HG03521 (cell line): Measurements from ENCODE around the gene SLC35F4.
"Not testable (repeated sequence)": the region's sequence is repeated elsewhere in the genome, so short reads cannot be mapped to it uniquely, and the experiment has no call there.

Experiments used
- ATAC-seq: cut with Tn5 transposase; IDR thresholded peaks from one replicate; pipeline ENCODE4 v1.9.1; 2021; ENCODE audit warnings: mild to moderate bottlenecking, moderate library complexity; ENCODE audit not compliant: unreplicated experiment

The SLC35F4 gene

DNA sequence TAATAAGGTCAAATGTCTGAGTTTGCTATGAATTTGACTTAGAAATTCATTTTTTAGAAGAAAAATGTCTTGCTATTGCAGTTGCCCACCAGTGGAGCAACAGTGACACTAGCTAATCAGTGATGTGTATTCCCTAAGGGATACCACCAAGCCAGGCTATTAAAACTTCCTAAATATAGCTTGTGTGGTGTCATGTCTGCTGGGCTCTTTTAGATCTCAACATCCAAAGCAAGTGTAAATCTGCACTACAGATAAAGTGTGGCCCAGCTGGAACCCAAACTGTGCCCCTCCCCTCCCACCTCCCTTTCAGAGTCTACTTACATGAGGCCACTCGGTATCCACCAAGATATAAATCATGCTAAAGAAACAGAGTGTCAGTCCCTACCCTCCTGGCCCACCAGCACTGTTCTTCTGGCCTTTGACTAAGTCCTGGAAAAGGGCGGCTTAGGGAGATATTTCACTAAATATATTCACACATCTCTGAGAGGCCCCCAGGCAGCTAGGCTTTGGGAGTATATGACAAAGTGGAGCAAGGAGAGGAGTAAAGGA is 53.8 kb downstream of the SLC35F4 start:
- ATAC-seq, result no peak

DNA sequence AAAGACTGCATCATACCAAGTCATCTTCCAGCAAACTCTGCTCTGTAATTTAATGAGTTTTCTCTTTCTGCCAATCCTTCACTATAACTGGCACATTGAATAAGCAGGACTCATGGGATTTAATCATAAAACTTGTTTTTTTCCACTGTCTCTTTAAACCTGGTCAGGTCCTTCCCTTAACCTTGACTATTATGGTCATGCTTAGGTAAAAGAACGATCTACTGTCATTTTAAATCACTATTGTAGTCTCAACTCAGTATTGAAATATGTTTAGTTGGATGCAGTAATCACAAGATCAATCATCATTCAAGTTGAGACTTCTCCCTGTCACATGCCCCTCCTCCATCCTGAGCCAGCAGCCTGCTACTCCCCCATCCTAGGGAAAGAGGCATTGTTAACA is 56.1 kb downstream of the SLC35F4 start:
- no peak for ATAC-seq

DNA sequence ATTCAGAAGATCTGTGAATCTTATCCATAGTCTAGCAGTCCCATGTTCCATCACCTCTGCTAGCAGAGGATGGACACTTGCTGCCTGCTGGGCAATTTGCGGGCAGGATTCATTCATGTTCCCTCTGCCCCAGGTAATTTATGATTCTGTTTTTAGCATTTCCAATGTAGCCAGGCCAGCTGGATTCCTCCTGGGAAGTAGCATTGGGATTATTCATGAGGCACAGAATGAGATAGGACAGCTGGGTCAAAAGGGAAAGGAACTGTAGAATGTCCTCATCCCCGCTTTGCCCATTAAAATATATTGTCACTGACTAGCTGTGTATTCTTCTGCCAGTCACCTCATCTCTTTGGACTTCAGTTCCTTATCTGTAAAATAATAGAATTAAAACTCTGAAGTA is 68.7 kb downstream of the SLC35F4 start:
- no peak for ATAC-seq

DNA sequence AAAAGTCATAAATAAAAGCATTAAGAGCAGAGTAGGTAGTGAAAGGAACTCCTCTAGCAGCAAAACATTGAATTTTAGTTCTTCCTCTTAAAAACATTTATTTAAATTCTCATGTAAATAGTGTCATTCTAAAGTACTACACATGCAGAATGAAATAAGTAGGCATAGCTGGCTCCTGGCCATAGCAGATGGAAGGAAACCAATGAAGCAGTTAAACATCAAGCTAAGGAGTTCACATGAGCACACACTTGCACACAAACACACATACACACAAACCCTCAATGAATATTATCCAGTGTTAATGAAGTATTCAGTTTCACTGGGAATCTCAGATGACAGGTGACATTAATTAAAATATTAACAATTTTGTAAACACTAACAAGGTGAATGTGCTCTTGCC is 69.3 kb downstream of the SLC35F4 start:
- no peak for ATAC-seq

DNA sequence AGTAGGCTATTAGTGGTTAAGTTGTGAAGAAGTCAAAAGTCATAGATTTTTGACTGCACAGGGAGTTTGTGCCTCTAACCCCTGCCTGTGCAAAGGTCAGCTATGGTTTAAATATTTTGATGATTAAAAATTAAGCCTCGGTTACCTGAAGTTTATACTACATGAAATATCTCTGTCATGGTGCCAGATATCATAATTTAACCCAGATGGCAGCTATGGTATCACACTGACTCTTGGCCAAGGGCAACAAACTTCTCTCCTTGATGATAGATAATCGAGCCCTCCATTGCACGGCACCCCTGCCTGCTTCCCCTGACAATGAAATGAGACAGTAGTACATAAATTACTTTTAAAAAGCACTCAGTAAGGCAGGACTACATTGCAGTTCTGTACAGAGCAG is 80.8 kb downstream of the SLC35F4 start:
- no peak for ATAC-seq

DNA sequence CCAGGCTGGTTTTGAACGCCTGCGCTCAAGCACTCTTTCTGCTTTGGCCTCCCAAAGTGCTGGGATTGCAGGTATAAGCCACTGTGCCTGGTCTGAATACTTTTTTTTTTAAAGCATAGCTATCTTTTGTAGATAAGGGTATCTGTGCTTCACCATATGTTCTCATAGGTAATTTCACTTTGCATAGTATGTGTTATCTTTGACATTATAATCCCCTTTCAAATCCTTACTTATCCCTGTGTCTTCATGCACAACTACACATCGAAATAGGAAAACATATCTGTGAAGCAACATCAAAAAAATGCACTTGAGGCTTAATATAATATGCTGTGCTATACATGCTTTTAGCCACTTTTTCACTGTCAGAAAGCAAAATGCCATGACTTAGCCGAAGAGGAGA is 94.1 kb downstream of the SLC35F4 start:
- no peak for ATAC-seq

DNA sequence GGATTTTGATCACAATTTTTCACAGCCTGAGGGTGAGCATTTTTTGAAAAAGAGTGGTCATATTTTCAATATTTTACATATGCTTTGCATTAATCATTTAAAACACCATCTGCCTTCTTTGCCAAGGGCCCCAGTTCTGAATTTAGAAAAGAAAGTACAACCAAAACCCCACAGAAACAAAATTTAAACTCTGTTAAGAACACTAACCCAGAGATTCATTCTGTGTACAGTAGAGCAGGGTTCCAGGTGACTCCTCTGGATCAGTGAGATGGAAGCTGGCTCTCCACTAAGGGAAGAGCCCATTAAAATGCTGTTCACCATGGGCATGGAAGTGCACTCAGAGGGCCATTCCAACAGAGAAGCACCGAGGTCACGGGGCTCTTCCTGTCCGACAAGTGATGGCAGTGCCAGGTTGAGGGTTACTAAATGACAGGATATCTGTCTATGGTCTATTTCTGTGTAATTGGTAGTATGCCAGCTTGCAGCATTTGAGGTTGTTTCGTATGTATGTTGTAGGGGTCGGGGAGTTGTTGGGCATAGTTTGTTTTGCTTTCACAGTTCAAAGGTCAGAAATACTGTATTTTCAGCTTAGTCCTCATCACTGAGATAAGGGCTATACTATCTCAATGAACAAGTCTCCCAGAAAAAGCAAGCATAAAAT is 95.9 kb downstream of the SLC35F4 start:
- ATAC-seq, result no peak

DNA sequence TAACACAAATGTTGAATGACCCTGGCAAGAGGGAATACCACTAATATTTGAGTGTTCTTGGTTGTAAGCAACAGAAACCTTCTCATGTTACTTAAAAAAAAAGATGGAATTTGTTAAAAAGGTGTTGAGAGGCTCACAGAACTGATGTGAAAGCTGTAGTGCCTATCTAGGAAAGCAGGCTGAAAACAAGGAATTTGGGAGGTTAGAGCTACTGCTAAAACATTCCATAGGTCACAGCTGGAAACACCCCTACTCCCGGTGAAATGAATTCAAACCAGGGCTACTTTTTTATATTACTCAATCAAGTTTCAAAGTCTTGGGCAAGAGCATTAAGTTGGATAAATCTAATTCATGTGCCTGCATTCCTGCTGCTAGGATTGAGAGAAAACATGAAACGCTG is 104.1 kb downstream of the SLC35F4 start:
- ATAC-seq, result no peak

DNA sequence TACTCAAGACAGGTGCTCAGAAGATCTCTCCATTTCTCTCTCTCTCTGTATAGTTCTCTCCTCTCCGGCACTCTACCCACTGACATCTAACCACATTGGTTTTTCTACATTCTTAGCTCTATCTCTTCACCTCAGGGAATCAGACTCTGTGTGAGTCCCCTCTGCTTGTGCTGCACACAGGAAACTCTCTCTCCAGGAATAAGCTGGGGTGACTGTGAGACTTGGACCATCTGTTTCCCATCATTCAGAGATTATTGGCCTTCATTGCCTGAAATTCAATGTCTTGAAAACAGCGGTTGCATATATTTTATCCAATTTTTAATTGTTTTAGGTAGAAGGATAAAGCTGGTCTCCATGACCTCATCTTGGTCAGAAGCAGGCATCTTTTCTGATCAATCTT is 105.0 kb downstream of the SLC35F4 start:
- no peak for ATAC-seq

DNA sequence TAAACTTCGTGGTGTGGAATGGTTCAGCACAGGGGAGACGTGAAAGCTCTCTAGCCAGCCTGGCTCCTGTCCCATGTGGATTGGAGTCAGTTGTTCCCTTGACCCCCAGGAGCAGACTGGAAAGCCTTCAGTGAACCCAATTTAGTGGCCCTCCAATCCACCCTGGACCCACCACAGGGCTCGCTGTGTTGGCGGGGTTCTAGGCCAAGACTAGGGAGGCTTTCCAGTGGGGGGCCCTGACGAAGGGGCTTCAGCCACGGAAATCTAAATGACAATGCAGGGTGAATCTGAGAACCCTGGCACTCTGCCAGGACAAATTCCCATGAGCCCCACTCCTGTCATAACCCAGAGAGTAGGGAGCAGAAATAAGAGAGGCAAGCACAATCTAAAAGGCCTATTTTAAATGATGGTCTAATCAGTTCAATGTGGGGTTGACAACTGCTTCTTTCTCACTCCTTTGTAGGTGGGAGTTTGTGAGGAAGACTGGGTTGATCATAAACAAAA is 110.8 kb downstream of the SLC35F4 start:
- no peak for ATAC-seq

DNA sequence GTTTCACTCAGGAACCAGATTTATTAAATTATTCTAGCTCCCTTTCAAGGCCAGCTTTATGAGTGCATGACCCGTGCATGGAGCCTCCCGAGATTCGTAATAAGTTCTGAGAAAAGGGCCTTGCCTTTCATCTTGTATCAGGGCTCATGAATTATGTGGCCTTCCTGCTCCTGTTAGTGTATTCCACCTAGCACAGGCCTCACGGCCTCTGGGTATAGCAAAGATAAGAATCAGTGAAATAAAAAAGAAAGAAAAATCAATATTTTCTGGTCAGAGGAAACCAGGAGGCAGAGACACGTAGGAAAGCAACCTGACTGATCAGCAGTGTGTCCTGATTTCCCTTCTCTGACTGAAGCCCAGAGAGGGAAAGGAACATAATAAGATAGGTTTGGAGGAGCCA is 111.4 kb downstream of the SLC35F4 start:
- ATAC-seq, result no peak

DNA sequence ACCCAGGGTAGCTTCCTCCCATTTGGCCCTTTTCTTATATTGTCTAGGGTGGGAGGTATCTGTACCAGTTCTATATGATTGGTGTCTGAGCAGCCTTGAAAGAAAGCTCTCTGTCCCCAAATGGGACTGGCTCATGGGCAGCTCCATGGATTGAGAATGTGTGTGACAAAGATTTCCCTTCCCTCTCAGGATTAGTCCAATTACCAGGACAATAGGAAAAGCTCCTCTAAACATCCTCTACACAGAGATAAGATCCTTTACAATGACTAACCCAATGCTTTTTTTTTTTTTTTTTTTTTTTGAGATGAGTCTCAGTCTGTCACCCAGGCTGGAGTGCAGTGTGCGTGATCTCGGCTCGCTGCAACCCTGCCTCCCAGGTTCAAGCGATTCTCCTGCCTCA is 112.1 kb downstream of the SLC35F4 start:
- no peak for ATAC-seq

DNA sequence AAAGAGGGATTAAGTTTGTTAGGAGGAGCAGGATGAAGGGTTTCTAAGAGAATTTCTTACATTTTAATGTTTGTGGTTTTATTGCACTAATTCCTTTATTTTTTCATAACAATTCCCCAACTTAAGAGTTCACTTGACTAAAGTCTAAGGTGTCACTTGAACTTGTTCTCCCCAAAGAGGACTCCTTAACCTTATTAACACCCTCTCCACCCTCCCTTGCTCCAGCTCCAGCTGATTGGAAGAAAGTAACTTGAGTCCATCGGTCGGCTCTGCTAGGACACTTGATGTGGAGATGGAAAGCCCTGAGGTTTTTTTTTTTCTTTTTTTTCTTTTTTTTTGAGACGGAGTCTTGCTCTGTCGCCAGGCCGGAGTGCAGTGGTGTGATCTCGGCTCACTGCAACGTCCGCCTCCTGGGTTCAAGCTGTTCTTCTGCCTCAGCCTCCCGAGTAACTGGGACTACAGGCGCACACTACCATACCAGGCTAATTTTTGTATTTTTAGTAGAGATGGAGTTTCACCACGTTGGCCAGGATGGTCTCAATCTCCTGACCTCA is 113.7 kb downstream of the SLC35F4 start:
- not testable (repeated sequence) for ATAC-seq

DNA sequence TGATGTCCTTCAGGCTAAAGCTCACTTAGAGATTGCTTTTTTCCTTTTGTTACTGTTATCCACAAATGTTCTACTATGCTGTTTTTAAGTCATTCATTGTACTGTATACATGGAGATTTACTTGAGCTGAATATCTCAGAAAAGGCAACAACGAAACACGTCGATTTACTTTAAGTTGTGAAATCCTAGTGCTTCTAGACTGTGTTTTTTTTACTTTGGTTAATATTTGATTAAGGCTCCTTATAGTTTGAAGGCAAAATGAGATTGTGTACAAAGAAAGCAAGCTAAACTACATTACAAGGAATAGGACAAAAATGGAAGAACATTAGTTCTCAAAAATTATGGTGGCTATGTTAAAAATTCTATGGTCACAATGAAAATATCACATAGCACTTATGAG is 114.5 kb downstream of the SLC35F4 start:
- ATAC-seq, result no peak

DNA sequence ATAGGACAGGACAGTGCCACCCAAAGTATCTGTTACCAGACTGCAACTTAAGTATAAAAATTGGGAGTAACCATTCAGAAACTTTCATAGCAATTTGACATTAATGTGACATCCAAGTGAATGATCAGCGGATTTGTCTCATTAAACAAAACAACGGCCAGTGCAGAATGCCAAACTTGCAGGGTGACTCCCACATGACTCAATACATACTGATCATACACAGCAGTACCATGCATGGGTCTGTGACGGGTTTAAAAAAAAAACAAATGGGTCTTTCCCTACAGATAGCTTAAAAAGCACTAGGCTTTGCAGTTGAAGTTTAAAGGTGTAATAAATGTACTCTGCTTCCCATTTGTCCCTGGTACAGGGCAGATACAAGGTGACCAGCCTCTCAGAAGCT is 116.6 kb downstream of the SLC35F4 start:
- ATAC-seq, result no peak

DNA sequence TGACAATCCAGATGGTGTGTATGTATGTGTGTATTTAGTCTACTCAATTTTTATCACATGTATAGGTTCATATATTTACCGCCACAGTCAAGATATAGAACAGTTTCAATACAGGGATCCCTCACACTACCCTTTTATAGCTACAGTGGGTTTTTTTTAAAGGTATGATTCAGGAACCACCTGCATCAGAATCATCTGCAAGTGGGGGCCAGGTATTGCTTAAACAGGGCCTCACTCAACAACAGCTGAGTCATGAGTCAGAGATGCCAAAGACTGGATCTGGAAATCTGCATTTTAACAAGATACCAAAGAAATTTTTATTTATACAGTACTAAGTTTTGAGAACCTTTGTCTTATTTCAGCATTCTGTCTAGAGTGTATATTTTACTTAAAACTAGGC is 117.6 kb downstream of the SLC35F4 start:
- no peak for ATAC-seq

DNA sequence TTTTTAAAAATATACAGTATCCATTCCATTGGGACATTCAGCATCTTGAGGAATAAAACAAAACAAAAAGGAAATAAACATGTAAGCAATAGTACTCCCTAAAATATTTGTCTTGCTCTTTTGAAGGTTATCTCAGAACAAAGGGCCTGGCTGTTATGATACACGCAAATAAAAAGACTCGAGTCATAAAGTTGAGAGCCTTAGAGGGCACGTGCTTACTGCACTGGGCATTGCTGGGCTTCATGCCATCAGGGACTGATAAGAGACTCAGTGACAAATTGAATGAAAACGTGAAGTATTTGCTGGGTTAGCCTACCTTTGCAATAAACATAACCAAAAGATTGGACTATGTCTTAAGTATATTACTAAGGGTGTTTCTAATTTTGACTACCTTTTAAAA is 118.9 kb downstream of the SLC35F4 start:
- ATAC-seq, result no peak

DNA sequence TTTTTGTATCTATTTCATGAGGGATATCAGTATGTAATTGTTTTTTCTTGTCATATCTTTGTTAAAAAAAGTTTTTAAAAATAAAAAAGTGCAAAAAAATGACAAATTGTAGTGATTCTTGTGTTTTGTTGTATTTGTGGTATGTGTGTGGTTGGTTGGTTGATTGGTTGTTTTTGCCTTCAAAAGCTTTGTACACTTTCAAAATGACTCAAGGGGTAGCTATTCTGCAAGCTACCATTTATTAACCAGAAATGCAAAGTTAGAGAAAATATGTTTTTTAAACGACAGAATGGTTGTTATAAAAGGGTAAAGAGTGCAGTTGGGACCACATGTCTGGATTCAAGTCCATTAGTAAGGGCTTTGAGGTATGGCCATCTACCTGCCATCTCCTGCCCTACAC is 119.3 kb downstream of the SLC35F4 start:
- no peak for ATAC-seq

DNA sequence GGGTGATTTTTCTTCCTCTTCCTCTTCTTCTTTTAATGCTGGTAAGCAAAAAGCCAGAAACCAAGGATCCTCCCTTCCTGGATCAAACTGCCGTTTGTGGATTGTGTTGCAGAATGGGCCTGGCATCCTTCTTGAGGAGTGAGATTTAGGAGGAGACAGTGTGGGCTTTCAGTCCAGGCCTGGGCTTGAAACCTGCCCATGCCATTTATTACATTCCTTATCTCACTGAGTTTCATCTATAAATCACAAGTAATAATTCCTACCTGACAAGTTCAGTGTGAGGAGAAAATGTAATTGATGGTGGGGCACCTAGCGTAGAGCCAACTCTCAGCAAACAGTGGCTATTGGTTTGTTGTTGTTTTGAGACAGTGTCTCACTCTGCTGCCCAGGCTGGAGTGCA is 126.4 kb downstream of the SLC35F4 start:
- ATAC-seq, result no peak

DNA sequence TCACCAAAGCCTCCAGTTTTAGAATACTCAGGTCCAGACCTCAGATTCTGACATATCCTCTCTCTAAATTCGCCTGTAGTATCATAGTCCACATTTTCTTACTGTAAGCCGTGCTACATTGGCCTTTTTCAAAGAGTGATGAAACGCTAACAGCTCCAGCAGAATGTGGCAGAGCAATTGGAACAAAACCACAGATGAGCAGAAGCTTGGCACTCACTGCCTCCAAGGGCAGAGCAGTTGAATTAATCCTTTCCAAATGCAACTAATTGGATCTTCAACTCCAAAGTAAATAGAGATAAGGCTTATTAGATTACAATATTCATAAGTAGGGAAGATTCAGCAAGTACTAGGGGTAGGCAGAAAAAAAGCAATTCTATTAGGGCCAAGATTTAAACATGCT is 128.3 kb downstream of the SLC35F4 start:
- no peak for ATAC-seq

DNA sequence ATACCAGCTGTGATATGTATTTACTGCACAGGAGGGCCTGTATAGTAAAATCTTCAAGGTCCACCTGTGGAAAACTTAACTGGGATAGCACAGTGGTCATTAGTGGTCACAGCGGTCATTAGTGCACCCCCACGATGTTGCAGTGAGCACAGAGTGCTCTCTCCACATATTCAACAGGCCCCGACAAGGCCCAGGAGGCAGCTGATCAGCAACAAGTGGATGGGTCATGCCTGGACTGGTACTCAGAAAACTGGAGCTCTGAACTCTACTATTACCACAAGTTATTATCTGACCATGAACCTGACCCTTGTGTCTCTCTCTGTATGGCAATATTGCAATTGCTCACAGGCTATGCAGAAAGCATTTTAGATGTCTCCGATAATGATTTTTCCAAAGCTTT is 129.5 kb downstream of the SLC35F4 start:
- no peak for ATAC-seq

DNA sequence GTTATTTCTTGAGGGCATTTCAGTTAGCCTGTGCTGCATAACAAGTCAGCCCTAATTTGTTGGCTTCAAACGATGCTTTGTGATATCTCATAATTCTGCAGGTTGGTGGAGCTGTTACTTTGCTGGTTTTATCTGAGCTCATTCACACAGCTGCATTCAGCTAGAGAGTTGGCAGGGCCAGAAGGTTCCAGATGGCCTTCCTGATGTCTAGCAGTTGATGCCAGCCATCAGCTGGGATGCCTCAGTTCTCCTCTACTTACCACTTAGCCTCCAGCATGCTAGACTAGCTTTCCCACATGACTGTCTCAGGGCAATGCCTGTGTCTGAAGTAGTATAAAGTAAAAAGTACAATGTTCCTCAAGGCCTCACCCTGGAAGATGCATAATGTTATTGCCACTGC is 130.6 kb downstream of the SLC35F4 start:
- no peak for ATAC-seq
